NCI-H1694 treated with DMSO at 0.1 percent for 48 hours (cell line): ENCODE results near the gene ISG20L2.
"Not testable (repeated sequence)": the region's sequence is repeated elsewhere in the genome, so short reads cannot be mapped to it uniquely, and the experiment has no call there.

ENCODE experiments used
- DNase-seq: peaks from one replicate; lab custom pipeline; 2025; lab: John Stamatoyannopoulos, UW

The ISG20L2 gene, protein sequence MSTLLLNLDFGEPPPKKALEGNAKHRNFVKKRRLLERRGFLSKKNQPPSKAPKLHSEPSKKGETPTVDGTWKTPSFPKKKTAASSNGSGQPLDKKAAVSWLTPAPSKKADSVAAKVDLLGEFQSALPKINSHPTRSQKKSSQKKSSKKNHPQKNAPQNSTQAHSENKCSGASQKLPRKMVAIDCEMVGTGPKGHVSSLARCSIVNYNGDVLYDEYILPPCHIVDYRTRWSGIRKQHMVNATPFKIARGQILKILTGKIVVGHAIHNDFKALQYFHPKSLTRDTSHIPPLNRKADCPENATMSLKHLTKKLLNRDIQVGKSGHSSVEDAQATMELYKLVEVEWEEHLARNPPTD

DNA sequence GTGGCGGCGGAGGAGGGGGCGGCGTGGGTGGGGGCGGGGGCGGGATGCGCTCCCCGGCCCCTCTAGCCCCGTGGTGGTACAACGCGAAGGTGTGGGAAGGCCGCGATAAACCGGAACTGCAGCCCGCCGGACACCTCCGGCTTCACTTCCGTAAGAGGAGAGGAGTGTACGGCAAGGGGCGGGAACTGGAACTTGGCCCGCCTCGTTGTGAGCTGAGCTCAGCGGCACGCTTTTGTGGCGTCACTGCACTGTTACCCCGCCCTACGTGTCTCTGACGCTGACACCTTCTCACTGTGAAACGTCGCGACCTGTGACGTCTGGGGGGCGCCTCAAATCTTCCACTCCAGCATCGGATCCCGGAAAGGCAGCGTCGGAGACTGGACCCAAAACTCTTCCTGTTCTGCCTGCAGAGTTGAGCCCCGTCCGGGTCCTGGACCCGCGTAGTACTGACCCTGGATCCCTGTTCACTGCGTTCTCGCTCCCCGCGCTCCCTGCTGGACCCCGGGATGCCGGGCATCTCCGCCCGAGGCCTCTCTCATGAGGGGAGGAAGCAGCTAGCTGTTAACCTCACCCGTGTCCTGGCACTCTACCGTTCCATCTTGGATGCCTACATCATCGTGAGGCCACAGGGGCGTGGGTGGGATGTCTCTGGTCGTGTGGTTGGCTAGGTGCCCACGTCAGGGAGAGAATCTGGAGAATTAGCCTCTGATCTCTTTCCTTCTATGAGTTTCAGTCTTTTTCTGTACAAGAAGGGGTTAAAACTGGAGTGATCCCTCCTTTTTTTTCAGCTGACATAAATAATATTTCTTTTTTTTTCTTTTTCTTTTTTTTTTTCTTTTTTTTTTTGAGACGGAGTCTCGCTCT is at the start of gene ISG20L2:
Gene ISG20L2, minus strand, starts transcription at position 168 of the 864 bp plus-strand sequence. CDS start 1,114 bp downstream, outside the sequence.
- peak; percentile 98 for DNase-seq

DNA sequence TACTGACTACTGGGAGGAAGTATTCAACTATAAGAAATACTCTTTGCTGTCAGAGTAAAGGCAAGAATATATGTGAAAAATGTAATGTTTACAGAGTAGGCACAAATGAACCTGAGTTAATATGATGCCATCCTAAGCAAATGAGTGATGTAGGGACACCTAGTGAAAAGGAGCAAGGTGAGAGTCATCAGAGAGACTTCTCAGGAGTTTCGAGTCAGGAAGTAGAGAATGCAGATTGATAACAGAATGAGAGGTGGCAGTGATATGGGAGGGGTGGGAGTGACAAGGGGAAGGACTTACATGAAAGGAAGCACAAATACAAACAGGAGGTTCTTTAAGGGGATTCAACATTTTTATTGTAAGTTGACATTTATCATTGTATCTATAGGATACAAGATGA is 49.0 kb upstream of the ISG20L2 start:
- DNase-seq = no peak

DNA sequence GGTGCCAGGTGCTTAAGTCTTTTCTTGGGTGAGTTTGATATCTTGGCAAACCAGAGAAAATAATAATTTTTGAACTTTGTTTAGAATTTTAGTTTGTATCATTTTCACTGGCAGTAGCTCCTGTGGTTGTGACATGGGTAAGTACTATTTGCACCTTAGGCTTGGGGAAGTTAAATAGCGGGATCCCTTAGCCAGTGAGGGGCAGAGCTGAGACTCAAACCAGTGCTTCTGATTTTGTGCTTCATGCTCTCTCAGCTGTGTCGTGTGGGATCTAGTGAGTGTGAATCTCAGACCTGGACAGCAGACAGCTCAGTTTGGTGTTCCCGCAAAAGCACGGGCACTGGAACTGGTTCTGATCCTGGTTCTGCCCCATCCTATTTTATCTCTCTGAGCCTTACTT is 48.4 kb upstream of the ISG20L2 start:
- DNase-seq = no peak

GRCh38 chr1:156775799-156776198 is 47.2 kb upstream of the ISG20L2 start:
- DNase-seq = no peak

DNA sequence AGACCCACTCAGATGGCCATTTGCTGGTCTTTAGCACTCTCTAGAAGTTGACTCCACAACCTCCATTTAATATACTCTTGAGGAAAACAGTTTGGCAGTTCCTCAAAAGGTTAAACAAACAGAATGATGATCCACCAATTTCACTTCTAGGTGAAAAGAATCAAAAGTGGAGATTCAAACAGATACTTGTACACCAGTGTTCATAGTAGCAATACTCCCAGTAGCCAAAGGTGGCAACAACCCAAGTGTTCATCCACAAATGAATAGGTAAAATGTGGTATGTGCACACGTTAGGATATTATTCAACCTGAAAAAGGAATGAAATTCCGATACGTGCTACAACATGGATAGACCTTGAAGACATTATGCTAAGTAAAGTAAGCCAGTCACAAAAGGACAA is 45.0 kb upstream of the ISG20L2 start:
- DNase-seq = no peak

GRCh38 chr1:156772728-156773497 is 44.3 kb upstream of the ISG20L2 start:
- no peak for DNase-seq

DNA sequence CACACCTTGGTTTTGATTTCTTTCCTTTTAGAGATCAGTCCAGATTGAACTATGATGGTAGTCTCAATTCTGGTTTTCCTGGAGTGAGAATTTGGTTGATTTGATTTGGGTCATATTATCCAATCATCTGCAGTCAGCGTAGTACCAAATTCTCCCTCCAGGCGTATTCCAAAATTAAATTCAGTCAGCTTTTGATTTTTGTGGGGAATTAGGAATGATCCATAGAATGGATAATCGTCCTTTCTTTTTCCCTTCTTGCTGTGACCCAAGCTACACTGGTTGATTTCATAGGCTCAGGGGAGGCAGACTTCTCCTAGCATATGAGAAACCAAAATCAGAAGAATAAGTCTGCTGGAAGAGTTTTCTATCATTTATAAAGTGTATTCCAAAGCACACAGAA is 43.7 kb upstream of the ISG20L2 start:
- DNase-seq = no peak

GRCh38 chr1:156768610-156769295 is 40.2 kb upstream of the ISG20L2 start:
- DNase-seq = no peak

DNA sequence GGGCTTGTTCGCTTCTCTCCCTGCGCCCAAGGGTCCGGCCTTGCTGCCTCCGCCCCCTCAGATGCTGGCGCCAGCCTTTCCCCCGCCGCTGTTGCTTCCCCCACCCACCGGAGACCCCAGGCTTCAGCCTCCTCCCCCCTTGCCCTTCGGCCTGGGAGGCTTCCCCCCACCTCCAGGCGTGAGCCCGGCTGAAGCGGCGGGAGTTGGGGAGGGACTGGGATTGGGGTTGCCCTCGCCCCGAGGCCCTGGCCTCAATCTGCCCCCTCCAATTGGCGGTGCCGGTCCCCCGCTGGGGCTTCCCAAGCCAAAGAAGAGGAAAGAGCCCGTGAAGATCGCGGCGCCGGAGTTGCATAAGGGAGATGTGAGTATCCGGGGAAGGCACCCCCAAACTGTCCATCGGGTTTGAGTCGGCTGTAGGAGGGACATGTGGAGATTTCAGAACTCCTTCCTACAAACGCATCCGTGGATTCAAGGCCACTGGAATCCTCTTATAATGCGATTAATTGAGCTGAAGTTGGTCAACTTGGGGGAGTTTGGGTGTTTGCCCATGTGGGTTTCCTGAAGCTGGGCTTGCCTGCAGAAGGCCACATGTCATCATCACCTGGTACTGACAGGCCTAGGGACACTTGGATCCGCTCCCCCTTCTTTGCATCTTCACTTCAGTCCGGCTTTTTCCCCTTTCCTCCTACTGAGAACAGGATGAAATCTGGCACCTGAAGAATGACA is 39.5 kb upstream of the ISG20L2 start:
- DNase-seq = no peak

GRCh38 chr1:156767101-156767878 is 38.7 kb upstream of the ISG20L2 start, which contains the start of gene PRCC:
Gene PRCC (plus strand): TSS chr1:156767535. CDS start chr1:156767772, 237 bp downstream.
- DNase-seq = peak; percentile 100

GRCh38 chr1:156766298-156767100 is 37.9 kb upstream of the ISG20L2 start:
- DNase-seq = no peak

GRCh38 chr1:156765666-156766065 is 37.1 kb upstream of the ISG20L2 start:
- DNase-seq = no peak

- DNase-seq = not testable (repeated sequence)
These were observed 36.6 kb upstream of the ISG20L2 start for GRCh38 chr1:156765136-156765535.

DNA sequence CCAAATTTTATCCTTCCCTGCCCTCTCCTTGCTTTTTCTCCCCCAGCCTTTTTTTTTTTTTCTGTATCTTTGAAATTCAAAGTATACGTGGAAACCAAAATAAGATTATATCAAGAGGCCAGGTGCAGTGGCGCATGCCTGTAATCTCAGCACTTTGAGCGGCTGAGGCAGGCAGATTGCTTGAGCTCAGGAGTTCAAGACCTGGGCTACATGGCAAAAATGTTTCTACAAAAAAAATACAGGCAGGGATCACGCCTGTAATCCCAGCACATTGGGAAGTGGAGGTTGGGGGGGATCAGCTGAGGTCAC is 32.2 kb upstream of the ISG20L2 start:
- DNase-seq = no peak

- DNase-seq = no peak
These were observed 31.7 kb upstream of the ISG20L2 start for GRCh38 chr1:156760092-156760795.

- not testable (repeated sequence) for DNase-seq
These were observed 29.1 kb upstream of the ISG20L2 start for GRCh38 chr1:156757572-156758253.

GRCh38 chr1:156756355-156756754 is 27.8 kb upstream of the ISG20L2 start:
- DNase-seq = no peak

- no peak for DNase-seq
These were observed 27.0 kb upstream of the ISG20L2 start for GRCh38 chr1:156755527-156755950.
